ENCODE results near the gene PIAS1.

PIAS1 gene

GRCh38 chr15:68034081-68034480 is 20.0 kb upstream of the PIAS1 start:
- Histone ChIP-seq H3K9ac (no peak overlapping the region), H4K20me1 (no peaks in the 10 kb centered on the region), H3K27ac (no peak overlapping the region), H3K4me3 (no peak overlapping the region), H3K36me3 (no peaks in the 10 kb centered on the region), H3K4me1 (no peaks in the 10 kb centered on the region), H3K27me3 (no peaks in the 10 kb centered on the region), H3K9me3 (peaks cover 12% of the 10 kb centered on the region), H3K4me2 (no peak overlapping the region)
- TF ChIP-seq Cebpa-rat (IDR thresholded peaks at IDR 0.05), result no peak

GRCh38 chr15:68034719-68035293 is 19.3 kb upstream of the PIAS1 start:
- Histone ChIP-seq H3K27me3 (no peaks in the 10 kb centered on the region), H3K4me2 (no peak overlapping the region), H4K20me1 (no peaks in the 10 kb centered on the region), H3K9ac (no peak overlapping the region), H3K4me1 (no peaks in the 10 kb centered on the region), H3K27ac (no peak overlapping the region), H3K9me3 (peaks cover 12% of the 10 kb centered on the region), H3K36me3 (no peaks in the 10 kb centered on the region), H3K4me3 (no peak overlapping the region)
- no peak for TF ChIP-seq Cebpa-rat (IDR thresholded peaks at IDR 0.05)

- Histone ChIP-seq H3K27ac (no peak overlapping the region), H3K9ac (no peak overlapping the region), H3K9me3 (peaks cover 17% of the 10 kb centered on the region), H3K4me1 (no peaks in the 10 kb centered on the region), H3K4me3 (no peak overlapping the region), H3K27me3 (no peaks in the 10 kb centered on the region), H3K36me3 (no peaks in the 10 kb centered on the region), H3K4me2 (no peak overlapping the region), H4K20me1 (no peaks in the 10 kb centered on the region)
- TF ChIP-seq Cebpa-rat (IDR thresholded peaks at IDR 0.05), result no peak
These were observed 15.9 kb upstream of the PIAS1 start for GRCh38 chr15:68038246-68038645.

GRCh38 chr15:68040144-68040543 is 14.0 kb upstream of the PIAS1 start:
- Histone ChIP-seq H3K4me2 (no peak overlapping the region), H3K36me3 (no peaks in the 10 kb centered on the region), H3K4me3 (no peak overlapping the region), H4K20me1 (no peaks in the 10 kb centered on the region), H3K4me1 (no peaks in the 10 kb centered on the region), H3K27ac (no peak overlapping the region), H3K9ac (no peak overlapping the region), H3K9me3 (peaks cover 18% of the 10 kb centered on the region), H3K27me3 (no peaks in the 10 kb centered on the region)
- TF ChIP-seq Cebpa-rat (IDR thresholded peaks at IDR 0.05), result no peak

- Histone ChIP-seq H3K27me3 (no peaks in the 10 kb centered on the region), H3K4me1 (no peaks in the 10 kb centered on the region), H4K20me1 (no peaks in the 10 kb centered on the region), H3K9me3 (peaks cover 28% of the 10 kb centered on the region), H3K36me3 (no peaks in the 10 kb centered on the region), H3K4me2 (no peak overlapping the region), H3K4me3 (no peak overlapping the region), H3K27ac (no peak overlapping the region), H3K9ac (no peak overlapping the region)
- no peak for TF ChIP-seq Cebpa-rat (IDR thresholded peaks at IDR 0.05)
These were observed 11.8 kb upstream of the PIAS1 start for GRCh38 chr15:68042156-68042854.

GRCh38 chr15:68042855-68043222 is 11.3 kb upstream of the PIAS1 start:
- no peaks in the 10 kb centered on the region for H4K20me1 ChIP-seq
- H3K4me2 ChIP-seq, result no peak overlapping the region
- no peak overlapping the region for H3K9ac ChIP-seq
- H3K27me3 ChIP-seq, result no peaks in the 10 kb centered on the region
- peaks cover 28% of the 10 kb centered on the region for H3K9me3 ChIP-seq
- no peak for TF ChIP-seq Cebpa-rat (IDR thresholded peaks at IDR 0.05)
- H3K36me3 ChIP-seq, result no peaks in the 10 kb centered on the region
- H3K4me3 ChIP-seq, result no peak overlapping the region
- no peak overlapping the region for H3K27ac ChIP-seq
- no peaks in the 10 kb centered on the region for H3K4me1 ChIP-seq

GRCh38 chr15:68045289-68046265 is 8.5 kb upstream of the PIAS1 start:
- Histone ChIP-seq H3K4me1 (no peaks in the 10 kb centered on the region), H3K4me2 (no peak overlapping the region)
- TF ChIP-seq Cebpa-rat (IDR thresholded peaks at IDR 0.05), result no peak

GRCh38 chr15:68047826-68048225 is 6.3 kb upstream of the PIAS1 start:
- Histone ChIP-seq H3K4me1 (no peaks in the 10 kb centered on the region), H3K9ac (no peak overlapping the region), H3K9me3 (peaks cover 18% of the 10 kb centered on the region), H4K20me1 (no peaks in the 10 kb centered on the region), H3K27me3 (no peaks in the 10 kb centered on the region), H3K4me3 (no peak overlapping the region), H3K27ac (no peak overlapping the region), H3K36me3 (no peaks in the 10 kb centered on the region), H3K4me2 (no peak overlapping the region)
- TF ChIP-seq Cebpa-rat (IDR thresholded peaks at IDR 0.05), result no peak

More at GRCh38 chr15:68045289-68046265, 8.5 kb upstream of the PIAS1 start:
- Histone ChIP-seq H3K27me3 (no peaks in the 10 kb centered on the region), H3K36me3 (no peaks in the 10 kb centered on the region), H3K27ac (no peak overlapping the region), H3K9ac (no peak overlapping the region), H4K20me1 (no peaks in the 10 kb centered on the region), H3K4me3 (no peak overlapping the region), H3K9me3 (peaks cover 18% of the 10 kb centered on the region)

GRCh38 chr15:68051109-68051508 is 3.0 kb upstream of the PIAS1 start:
- H3K27ac ChIP-seq, result no peak overlapping the region
- H3K9ac ChIP-seq, result no peak overlapping the region
- peaks cover 17% of the 10 kb centered on the region for H4K20me1 ChIP-seq

GRCh38 chr15:68051907-68052306 is 2.2 kb upstream of the PIAS1 start:
- H3K4me2 ChIP-seq, result no peak overlapping the region
- no peaks in the 10 kb centered on the region for H3K36me3 ChIP-seq
- H3K4me1 ChIP-seq, result peaks cover 20% of the 10 kb centered on the region
- no peak overlapping the region for H3K27ac ChIP-seq
- no peak overlapping the region for H3K4me3 ChIP-seq
- H3K27me3 ChIP-seq, result no peaks in the 10 kb centered on the region
- H3K9ac ChIP-seq, result no peak overlapping the region
- H4K20me1 ChIP-seq, result peaks cover 25% of the 10 kb centered on the region
- no peaks in the 10 kb centered on the region for H3K9me3 ChIP-seq
- no peak for TF ChIP-seq Cebpa-rat (IDR thresholded peaks at IDR 0.05)

More at GRCh38 chr15:68051109-68051508, 3.0 kb upstream of the PIAS1 start:
- no peaks in the 10 kb centered on the region for H3K36me3 ChIP-seq
- peaks cover 7% of the 10 kb centered on the region for H3K9me3 ChIP-seq
- no peak overlapping the region for H3K4me2 ChIP-seq
- TF ChIP-seq Cebpa-rat (IDR thresholded peaks at IDR 0.05), result no peak
- no peaks in the 10 kb centered on the region for H3K27me3 ChIP-seq
- no peak overlapping the region for H3K4me3 ChIP-seq
- peaks cover 12% of the 10 kb centered on the region for H3K4me1 ChIP-seq

All from BLaER1 (cell line).